NCI-H2029 treated with DMSO at 0.1 percent for 48 hours (cell line): ENCODE results near the gene DTX1.

Experiments used
- DNase-seq: peaks from one replicate; lab custom pipeline; 2025; lab: John Stamatoyannopoulos, UW

DTX1 gene

GRCh38 chr12:113055594-113056380, 743 bp upstream of the DTX1 start:
- no peak for DNase-seq

GRCh38 chr12:113056381-113056630, 224 bp upstream of the DTX1 start:
- DNase-seq = no peak

GRCh38 chr12:113057565-113058485, 1.3 kb downstream of the DTX1 start:
- no peak for DNase-seq

- no peak for DNase-seq
Measured at GRCh38 chr12:113058553-113058952, 2.0 kb downstream of the DTX1 start.

- DNase-seq = no peak
Measured at GRCh38 chr12:113059071-113059595, 2.6 kb downstream of the DTX1 start.

GRCh38 chr12:113060336-113060960, 3.9 kb downstream of the DTX1 start:
- no peak for DNase-seq

- no peak for DNase-seq
Measured at GRCh38 chr12:113061061-113061694, 4.6 kb downstream of the DTX1 start.

- DNase-seq = no peak
Measured at GRCh38 chr12:113062502-113063395, 6.2 kb downstream of the DTX1 start.

GRCh38 chr12:113063396-113064350, 7.1 kb downstream of the DTX1 start:
- DNase-seq = no peak

- no peak for DNase-seq
Measured at GRCh38 chr12:113064395-113065125, 8.0 kb downstream of the DTX1 start.

- DNase-seq = no peak
Measured at GRCh38 chr12:113065126-113066007, 8.8 kb downstream of the DTX1 start.

GRCh38 chr12:113066813-113067400, 10.4 kb downstream of the DTX1 start:
- no peak for DNase-seq

- no peak for DNase-seq
Measured at GRCh38 chr12:113067987-113068935, 11.7 kb downstream of the DTX1 start.

GRCh38 chr12:113069149-113069548, 12.6 kb downstream of the DTX1 start:
- DNase-seq = no peak

- no peak for DNase-seq
Measured at GRCh38 chr12:113069751-113070116, 13.2 kb downstream of the DTX1 start.

GRCh38 chr12:113070117-113070906, 13.8 kb downstream of the DTX1 start:
- no peak for DNase-seq
